Adipocyte (in vitro differentiated cells): ENCODE measurements around the gene NFKB2.

Source experiments
- DNase-seq: peaks from one replicate; pipeline ENCODE4 v3.0.0-alpha.2; 2015; ENCODE audit warnings: low read depth
- H3K27me3 ChIP-seq: replicated peaks from 2 replicates; pipeline ENCODE4 v1.7.0; 2013; ENCODE audit warnings: mild to moderate bottlenecking, low read length, moderate library complexity; ENCODE audit not compliant: control insufficient read depth, insufficient read depth
- H3K36me3 ChIP-seq: 2 replicates; pipeline ENCODE4 v1.7.0; 2013; ENCODE audit warnings: low read length, mild to moderate bottlenecking, moderate library complexity; ENCODE audit not compliant: control insufficient read depth, insufficient read depth, severe bottlenecking
- H3K4me1 ChIP-seq: 2 replicates; pipeline ENCODE4 v1.7.0; 2013; ENCODE audit warnings: mild to moderate bottlenecking, low read length, moderate library complexity; ENCODE audit not compliant: control insufficient read depth, insufficient read depth
- H3K4me3 ChIP-seq: 2 replicates; pipeline ENCODE4 v1.7.0; 2013; ENCODE audit warnings: mild to moderate bottlenecking, low read length, moderate library complexity
- H3K9ac ChIP-seq: 2 replicates; pipeline ENCODE4 v1.7.0; 2013; ENCODE audit warnings: mild to moderate bottlenecking, low read length, moderate library complexity
- H3K9me3 ChIP-seq: 2 replicates; pipeline ENCODE4 v1.7.0; 2013; ENCODE audit warnings: mild to moderate bottlenecking, low read length, moderate library complexity; ENCODE audit not compliant: control insufficient read depth

NFKB2 gene

GRCh38 chr10:102449321-102450123 lies 54.0 kb downstream of the NFKB2 start:
- Histone ChIP-seq H3K9ac (peak overlapping the region; percentile 89), H3K4me1 (peaks cover 25% of the 10 kb centered on the region), H3K27me3 (no peaks in the 10 kb centered on the region), H3K9me3 (no peaks in the 10 kb centered on the region), H3K4me3 (peak overlapping the region; percentile 93), H3K36me3 (no peaks in the 10 kb centered on the region)
- DNase-seq, result peak; percentile 31

GRCh38 chr10:102450124-102450373 lies 54.5 kb downstream of the NFKB2 start:
- Histone ChIP-seq H3K9ac (peak overlapping the region; percentile 89), H3K4me1 (peaks cover 25% of the 10 kb centered on the region), H3K27me3 (no peaks in the 10 kb centered on the region), H3K36me3 (no peaks in the 10 kb centered on the region), H3K9me3 (no peaks in the 10 kb centered on the region), H3K4me3 (peak overlapping the region; percentile 93)
- no peak for DNase-seq

GRCh38 chr10:102450374-102451104 lies 55.0 kb downstream of the NFKB2 start:
- Histone ChIP-seq H3K36me3 (no peaks in the 10 kb centered on the region), H3K9ac (peak overlapping the region; percentile 89), H3K4me1 (peaks cover 26% of the 10 kb centered on the region), H3K27me3 (no peaks in the 10 kb centered on the region), H3K9me3 (no peaks in the 10 kb centered on the region), H3K4me3 (peak overlapping the region; percentile 93)
- peak; percentile 87 for DNase-seq

- DNase-seq, result peak; percentile 22
- Histone ChIP-seq H3K36me3 (no peaks in the 10 kb centered on the region), H3K4me1 (peaks cover 34% of the 10 kb centered on the region), H3K27me3 (no peaks in the 10 kb centered on the region), H3K9me3 (no peaks in the 10 kb centered on the region), H3K4me3 (peak within 1 kb of the TSS; percentile 93), H3K9ac (peak within 1 kb of the TSS; percentile 89)
Measured at GRCh38 chr10:102451105-102451969, 55.8 kb downstream of the NFKB2 start, which contains the start of gene C10orf95. Gene C10orf95 (minus strand): TSS chr10:102451543. CDS start chr10:102451093, 450 bp downstream.
